Measurements from ENCODE around the gene ADGRB2.

GRCh38 chr1:31749785-31750735 lies 14.1 kb downstream of the ADGRB2 start:
- TF ChIP-seq CTCF (IDR thresholded peaks at IDR 0.05) = no peak
- TF ChIP-seq EP300 (IDR thresholded peaks at IDR 0.05) = no peak
- no peak for TF ChIP-seq POLR2AphosphoS5 (IDR thresholded peaks at IDR 0.05)

All from suprapubic skin (tissue), 4 donors.